Keratinocyte (primary cell): ENCODE results near the gene KRTAP5-3. TPM values are rescaled to one million over a fixed set of nuclear protein-coding genes. Genes with fewer than 3 reads are reported as not detected.
A peak's percentile ranks its signal among the peaks of the same experiment; 100 is the strongest.

Experiments
- DNase-seq: peaks from one replicate; pipeline ENCODE4 v3.0.0-alpha.2; 2011; ENCODE audit warnings: low read depth, missing footprints, low spot score
- FAIRE-seq: peaks from 2 replicates; lab custom pipeline; 2011; peaks lifted over from hg19 to GRCh38; lab: Jason Lieb, UNC
- H2AFZ ChIP-seq: 2 replicates; pipeline ENCODE4 v1.6.0; 2012; ENCODE audit warnings: low read length, control low read depth, inconsistent platforms; ENCODE audit not compliant: control insufficient read depth
- H3K27ac ChIP-seq: 2 replicates; pipeline ENCODE4 v1.5.1; 2011; ENCODE audit warnings: low read length; ENCODE audit not compliant: control insufficient read depth, insufficient read depth
- H3K27me3 ChIP-seq: 3 replicates; pipeline ENCODE4 v1.6.0; 2011; ENCODE audit warnings: low read length; ENCODE audit not compliant: control insufficient read depth, insufficient read depth; ENCODE audit errors: extremely low read depth
- H3K36me3 ChIP-seq, 2 experiments: 2 replicates in 1 of 2; 3 replicates in 1 of 2; pipeline ENCODE4 v1.5.1; 2011; ENCODE audit warnings: low read length in 2 of 2, mild to moderate bottlenecking in 1 of 2; ENCODE audit not compliant: control insufficient read depth in 2 of 2, insufficient read depth in 2 of 2; ENCODE audit errors: extremely low read depth in 1 of 2
- H3K4me1 ChIP-seq: 3 replicates; pipeline ENCODE4 v1.5.1; 2011; ENCODE audit warnings: low read length; ENCODE audit not compliant: control insufficient read depth, insufficient read depth; ENCODE audit errors: extremely low read depth
- H3K4me2 ChIP-seq: 3 replicates; pipeline ENCODE4 v1.6.0; 2011; ENCODE audit warnings: low read depth, low read length; ENCODE audit not compliant: control insufficient read depth, insufficient read depth; ENCODE audit errors: extremely low read depth
- H3K4me3 ChIP-seq, 3 experiments: fragments of 200-600 bp in 1 of 3; sonication (generic) in 1 of 3; 2 replicates in 2 of 3; 3 replicates in 1 of 3; pipeline ENCODE4 v1.5.1; 2011 to 2016; ENCODE audit warnings: low read length in 3 of 3, mild to moderate bottlenecking in 3 of 3, control low read depth in 2 of 3, inconsistent platforms in 1 of 3, low read depth in 1 of 3, mixed read lengths in 1 of 3, mixed run types in 1 of 3, moderate library complexity in 1 of 3; ENCODE audit not compliant: control insufficient read depth in 2 of 3, insufficient read depth in 2 of 3; ENCODE audit errors: extremely low read depth in 1 of 3
- H3K79me2 ChIP-seq: 2 replicates; pipeline ENCODE4 v1.6.0; 2012; ENCODE audit warnings: low read length; ENCODE audit not compliant: control insufficient read depth, insufficient read depth
- H3K9ac ChIP-seq: 3 replicates; pipeline ENCODE4 v1.6.0; 2011; ENCODE audit warnings: low read length; ENCODE audit not compliant: control insufficient read depth, insufficient read depth; ENCODE audit errors: extremely low read depth
- H3K9me1 ChIP-seq: 3 replicates; pipeline ENCODE4 v1.6.0; 2011; ENCODE audit warnings: low read length; ENCODE audit not compliant: control insufficient read depth, insufficient read depth; ENCODE audit errors: extremely low read depth
- H3K9me3 ChIP-seq: 2 replicates; pipeline ENCODE4 v1.5.1; 2012; ENCODE audit warnings: low read depth, low read length; ENCODE audit not compliant: control insufficient read depth
- H4K20me1 ChIP-seq: 3 replicates; pipeline ENCODE4 v1.6.0; 2011; ENCODE audit warnings: low read length; ENCODE audit not compliant: control insufficient read depth, insufficient read depth; ENCODE audit errors: extremely low read depth
- CTCF ChIP-seq, 3 experiments: IDR thresholded peaks in 1 of 3; conservative IDR thresholded peaks in 1 of 3; optimal IDR thresholded peaks in 1 of 3; 2 replicates in 2 of 3; 3 replicates in 1 of 3; pipeline versions ENCODE3 to v1.5.1; 2011; ENCODE audit warnings: low read length in 3 of 3, mild to moderate bottlenecking in 3 of 3, moderate library complexity in 2 of 3, control low read depth in 1 of 3, inconsistent platforms in 1 of 3; ENCODE audit not compliant: insufficient read depth in 2 of 3; ENCODE audit errors: extremely low read depth in 1 of 3
- EZH2 ChIP-seq: IDR thresholded peaks from one replicate; pipeline ENCODE4 v1.6.1; 2012; ENCODE audit warnings: inconsistent platforms, mild to moderate bottlenecking, low read length, moderate library complexity
- dilution Hi-C: fragments of 300-500 bp; cut with MboI; formaldehyde crosslinking; loops from one replicate; pipeline ENCODE4 v1.7.0; 2020; ENCODE audit warnings: low sequenced_read_pairs; ENCODE audit not compliant: extremely low pct_ligation_motif_present
- polyA plus RNA-seq, 5 experiments: library from polyadenylated mRNA; depleted of rRNA in 3 of 5; stranded (reverse) in 3 of 5; stranded (forward) in 1 of 5; unstranded in 1 of 5; fragments of >200 nt; gene quantifications; 1 replicate in 1 of 5; 2 replicates in 3 of 5; 3 replicates in 1 of 5; pipeline versions ENCODE4 v1.2.1 to v1.2.3, GENCODE V29; 2011 to 2012; ENCODE audit warnings: missing spikeins in 2 of 5, low read depth in 1 of 5, low replicate concordance in 1 of 5

KRTAP5-3 gene
- polyA plus RNA-seq, 1 donor (not counting 4 experiments of a cell fraction or from before 2014, with no cell fraction given) = not detected

GRCh38 chr11:1656061-1656441, 47.8 kb upstream of the KRTAP5-3 start:
- DNase-seq = no peak
- no peaks in the 10 kb centered on the region for H3K79me2 ChIP-seq
- dilution Hi-C loops = no loop called here
- H3K36me3 ChIP-seq = no peaks in the 10 kb centered on the region
- no peak overlapping the region for H2AFZ ChIP-seq
- no peak overlapping the region for H3K4me2 ChIP-seq
- no peak for TF ChIP-seq CTCF (optimal IDR thresholded peaks at IDR 0.05 in 1 of 3, IDR thresholded peaks at IDR 0.05 in 1 of 3, conservative IDR thresholded peaks at IDR 0.05 in 1 of 3; ENCODE audit: extremely low read depth in 1 of 3, insufficient read depth in 2 of 3, low read length in 3 of 3)
- TF ChIP-seq EZH2 = no peak
- H3K9ac ChIP-seq = no peak overlapping the region
- FAIRE-seq = no peak
- no peak overlapping the region for H3K4me3 ChIP-seq
- H3K4me1 ChIP-seq = peaks cover 6% of the 10 kb centered on the region
- no peaks in the 10 kb centered on the region for H4K20me1 ChIP-seq
- H3K9me1 ChIP-seq = no peaks in the 10 kb centered on the region
- peaks cover 14% of the 10 kb centered on the region for H3K27me3 ChIP-seq
- H3K9me3 ChIP-seq = no peaks in the 10 kb centered on the region
- H3K27ac ChIP-seq = no peak overlapping the region

- no peak for FAIRE-seq
- dilution Hi-C loops = no loop called here
- H3K79me2 ChIP-seq = no peaks in the 10 kb centered on the region
- TF ChIP-seq EZH2 (no peak), CTCF (optimal IDR thresholded peaks at IDR 0.05 in 1 of 3, IDR thresholded peaks at IDR 0.05 in 1 of 3, conservative IDR thresholded peaks at IDR 0.05 in 1 of 3; ENCODE audit: extremely low read depth in 1 of 3, insufficient read depth in 2 of 3, low read length in 3 of 3) (peak in 2 of 3 experiments; percentile 11 to 44)
- no peaks in the 10 kb centered on the region for H3K36me3 ChIP-seq
- H3K4me1 ChIP-seq = peaks cover 12% of the 10 kb centered on the region
- DNase-seq = no peak
- no peak overlapping the region for H3K27ac ChIP-seq
- no peak overlapping the region for H3K9ac ChIP-seq
- no peaks in the 10 kb centered on the region for H4K20me1 ChIP-seq
- no peaks in the 10 kb centered on the region for H3K9me1 ChIP-seq
- H2AFZ ChIP-seq = peak overlapping the region; percentile 30
- peaks cover 10% of the 10 kb centered on the region for H3K27me3 ChIP-seq
- H3K4me2 ChIP-seq = no peak overlapping the region
- H3K4me3 ChIP-seq = no peak overlapping the region
- no peaks in the 10 kb centered on the region for H3K9me3 ChIP-seq
Observed at GRCh38 chr11:1655168-1656060, 47.2 kb upstream of the KRTAP5-3 start.
